HG03571 (cell line): ENCODE results near the gene INVS.
"Not testable (repeated sequence)": the region's sequence is repeated elsewhere in the genome, so short reads cannot be mapped to it uniquely, and the experiment has no call there.

Source experiments
- ATAC-seq: cut with Tn5 transposase; IDR thresholded peaks from one replicate; pipeline ENCODE4 v1.9.1; 2021; ENCODE audit not compliant: unreplicated experiment

INVS gene

GRCh38 chr9:100309992-100310391 is 210.9 kb downstream of the INVS start:
- ATAC-seq, result no peak

GRCh38 chr9:100315561-100315960 is 216.5 kb downstream of the INVS start:
- ATAC-seq, result no peak

- no peak for ATAC-seq
Measured at GRCh38 chr9:100317706-100318105, 218.7 kb downstream of the INVS start.

- ATAC-seq, result no peak
Measured at GRCh38 chr9:100322954-100323536, 224.0 kb downstream of the INVS start.

- ATAC-seq, result no peak
Measured at GRCh38 chr9:100324594-100325200, 225.7 kb downstream of the INVS start.

- not testable (repeated sequence) for ATAC-seq
Measured at GRCh38 chr9:100338736-100339135, 239.7 kb downstream of the INVS start.

- ATAC-seq, result no peak
Measured at GRCh38 chr9:100340224-100340623, 241.2 kb downstream of the INVS start.

- ATAC-seq, result no peak
Measured at GRCh38 chr9:100341889-100342288, 242.8 kb downstream of the INVS start.

GRCh38 chr9:100346836-100347235 is 247.8 kb downstream of the INVS start:
- no peak for ATAC-seq

- ATAC-seq, result no peak
Measured at GRCh38 chr9:100350188-100350587, 251.1 kb downstream of the INVS start.
